Erythroblast (primary cell): Measurements from ENCODE around the gene NFIX.

Source experiments
- GATA1 ChIP-seq: IDR thresholded peaks from 2 replicates; pipeline ENCODE4 v1.6.1; 2011; ENCODE audit warnings: low read depth, mild to moderate bottlenecking, control low read depth, low read length, moderate library complexity
- POLR2A ChIP-seq: IDR thresholded peaks from 2 replicates; pipeline ENCODE4 v1.6.1; 2011; ENCODE audit warnings: mild to moderate bottlenecking, low read length

DNA sequence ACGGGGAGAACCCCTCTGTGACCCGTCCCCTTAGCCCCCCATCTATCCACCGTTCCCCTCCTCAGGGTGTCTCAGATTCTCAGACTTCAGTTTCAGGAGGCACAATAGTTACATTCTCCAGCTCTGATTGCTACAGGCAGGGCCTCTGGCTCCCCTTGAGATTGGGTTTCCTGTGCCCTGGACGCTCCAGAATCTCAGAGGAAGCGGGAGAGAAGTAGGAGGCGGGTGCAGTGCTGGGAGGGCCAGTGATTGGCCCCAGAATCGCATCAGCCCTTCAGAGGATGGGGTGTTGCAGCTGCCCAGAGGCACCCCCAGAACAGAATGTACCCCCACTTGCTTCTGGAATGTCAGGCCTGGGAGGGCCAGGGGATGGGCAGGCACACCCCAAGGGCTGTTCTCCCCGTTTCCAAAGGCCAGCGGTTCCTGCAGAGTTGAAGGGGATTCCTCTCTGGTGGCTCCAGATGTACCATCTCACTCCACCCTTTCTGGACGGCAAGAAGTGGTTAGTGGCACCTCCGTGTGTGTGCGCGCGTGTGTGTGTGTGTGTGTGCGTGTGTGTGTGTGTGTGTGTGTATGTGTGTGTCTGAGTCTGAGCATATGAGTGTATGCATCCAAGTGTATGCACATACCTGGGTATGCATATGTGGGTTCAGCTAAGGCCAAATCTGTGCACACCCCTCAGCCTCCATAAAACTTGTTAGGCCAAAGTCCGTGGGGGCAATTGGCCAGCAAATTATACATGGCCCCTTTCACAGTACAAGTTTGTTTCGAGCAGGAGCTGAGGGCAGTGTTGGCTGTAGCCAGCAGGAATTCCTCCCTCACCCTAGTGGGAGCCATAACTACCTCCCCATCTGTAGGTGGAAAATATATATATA is 71.9 kb downstream of the NFIX start:
- no peak for TF ChIP-seq POLR2A
- TF ChIP-seq GATA1 = no peak
